Hematopoietic multipotent progenitor cell treated with erythropoietin and hydrocortisone succinate and interleukin-3 and kit ligand, for 8 days (in vitro differentiated cells): ENCODE measurements around the gene LRMDA.

Experiments
- DNase-seq: peaks from one replicate; pipeline ENCODE4 v3.0.0-alpha.2; 2015

The LRMDA gene

GRCh38 chr10:76302481-76302880, 871.1 kb downstream of the LRMDA start:
- no peak for DNase-seq

GRCh38 chr10:76302961-76303630, 871.7 kb downstream of the LRMDA start:
- no peak for DNase-seq

GRCh38 chr10:76303682-76304316, 872.4 kb downstream of the LRMDA start:
- peak; percentile 53 for DNase-seq

- DNase-seq: no peak
Observed at GRCh38 chr10:76305930-76306615, 874.6 kb downstream of the LRMDA start.

- DNase-seq: peak; percentile 3
Observed at GRCh38 chr10:76306856-76307255, 875.4 kb downstream of the LRMDA start.

- DNase-seq: no peak
Observed at GRCh38 chr10:76309070-76309469, 877.6 kb downstream of the LRMDA start.

GRCh38 chr10:76309741-76310587, 878.5 kb downstream of the LRMDA start:
- DNase-seq: no peak

- no peak for DNase-seq
Observed at GRCh38 chr10:76310588-76311080, 879.2 kb downstream of the LRMDA start.

GRCh38 chr10:76311752-76312636, 880.6 kb downstream of the LRMDA start:
- peak; percentile 30 for DNase-seq

GRCh38 chr10:76315240-76315639, 883.8 kb downstream of the LRMDA start:
- DNase-seq: no peak

- no peak for DNase-seq
Observed at GRCh38 chr10:76316234-76316633, 884.8 kb downstream of the LRMDA start.

- no peak for DNase-seq
Observed at GRCh38 chr10:76317078-76317477, 885.7 kb downstream of the LRMDA start.

GRCh38 chr10:76318211-76318610, 886.8 kb downstream of the LRMDA start:
- DNase-seq: no peak

GRCh38 chr10:76319661-76320060, 888.2 kb downstream of the LRMDA start:
- no peak for DNase-seq

GRCh38 chr10:76324283-76324682, 892.9 kb downstream of the LRMDA start:
- no peak for DNase-seq

GRCh38 chr10:76327441-76327840, 896.0 kb downstream of the LRMDA start:
- no peak for DNase-seq

GRCh38 chr10:76328348-76328747, 896.9 kb downstream of the LRMDA start:
- DNase-seq: no peak

- DNase-seq: no peak
Observed at GRCh38 chr10:76329891-76330575, 898.6 kb downstream of the LRMDA start.

- no peak for DNase-seq
Observed at GRCh38 chr10:76331742-76332141, 900.3 kb downstream of the LRMDA start.

- no peak for DNase-seq
Observed at GRCh38 chr10:76333326-76333725, 901.9 kb downstream of the LRMDA start.

- DNase-seq: no peak
Observed at GRCh38 chr10:76333796-76334195, 902.4 kb downstream of the LRMDA start.
